Transverse colon (tissue), 4 donors: ENCODE data around the gene RASAL1. TPM values are rescaled to one million over a fixed set of nuclear protein-coding genes. Genes with fewer than 3 reads are reported as not detected.

Experiments used
- DNase-seq: peaks from one replicate; pipeline ENCODE4 v3.0.0-alpha.2; 2019
- H3K27ac ChIP-seq, 4 donors: fragments of 200-600 bp; sonication (generic); 2 replicates each; pipeline ENCODE4 v1.5.1; 2016 to 2018; ENCODE audit warnings: inconsistent platforms in 4 of 4
- H3K27me3 ChIP-seq: fragments of 200-600 bp; sonication (generic); 2 replicates; pipeline ENCODE4 v1.5.1; 2017; ENCODE audit warnings: inconsistent platforms
- H3K36me3 ChIP-seq, 4 donors: fragments of 200-600 bp; sonication (generic); 2 replicates each; pipeline ENCODE4 v1.5.1; 2017 to 2019; ENCODE audit warnings: inconsistent platforms in 4 of 4
- H3K4me1 ChIP-seq, 4 donors: fragments of 200-600 bp; sonication (generic); 2 replicates each; pipeline ENCODE4 v1.5.1; 2017 to 2020; ENCODE audit warnings: inconsistent platforms in 4 of 4
- H3K4me3 ChIP-seq, 4 donors: fragments of 200-600 bp; sonication (generic); 1 replicate in 1 of 4; 2 replicates in 3 of 4; pipeline versions ENCODE4 v1.5.1 to v1.6.1; 2017 to 2019; ENCODE audit warnings: inconsistent platforms in 4 of 4
- H3K9me3 ChIP-seq, 2 donors: fragments of 200-600 bp; sonication (generic); 2 replicates each; pipeline ENCODE4 v1.5.1; 2017 to 2019; ENCODE audit warnings: inconsistent platforms in 2 of 2
- CTCF ChIP-seq, 5 experiments: fragments of 200-600 bp in 3 of 5; fragments of 450-650 bp in 2 of 5; sonication (generic) in 3 of 5; IDR thresholded peaks; 1 replicate in 2 of 5; 2 replicates in 3 of 5; pipeline ENCODE4 v1.5.1; 2016 to 2017; ENCODE audit warnings: antibody characterized with exemption in 5 of 5, inconsistent platforms in 3 of 5, mild to moderate bottlenecking in 2 of 5, moderate library complexity in 1 of 5
- EP300 ChIP-seq: sonication (generic); formaldehyde crosslinking; IDR thresholded peaks from one replicate; pipeline ENCODE4 v1.6.1; 2017; ENCODE audit warnings: antibody characterized with exemption, low read depth
- POLR2A ChIP-seq: fragments of 450-650 bp; IDR thresholded peaks from one replicate; pipeline ENCODE4 v1.6.1; 2016; ENCODE audit warnings: antibody characterized with exemption, mild to moderate bottlenecking, moderate library complexity
- POLR2AphosphoS5 ChIP-seq, 3 donors: sonication (generic); formaldehyde crosslinking; IDR thresholded peaks; one replicate each; pipeline ENCODE4 v1.6.1; 2016; ENCODE audit warnings: antibody characterized with exemption in 3 of 3
- WGBS, 2 donors: methylation state at CpG; one replicate each; pipeline ENCODE4 v1.1.5; 2018; ENCODE audit warnings: low coverage in 1 of 2; 5-methylcytosine and 5-hydroxymethylcytosine counted together
- in situ Hi-C, 4 donors: fragments of 200-750 bp; cut with MboI; loops; one replicate each; pipeline versions ENCODE4 v1.15.0 to v1.15.1; 2017; ENCODE audit warnings: low sequenced_read_pairs in 3 of 4, low pct_ligation_motif_present in 1 of 4, low pct_unique_long_range_greater_than_20kb in 1 of 4
- intact Hi-C: fragments of 100-400 bp; cut with DNase I; formaldehyde crosslinking; loops from one replicate; pipeline ENCODE4 v1.15.1; 2023; ENCODE audit warnings: low total_unique reads
- total RNA-seq, 4 donors: library from RNA; depleted of rRNA; stranded (reverse); fragments of >200 nt; gene quantifications; one replicate each; pipeline ENCODE4 v1.1.0, GENCODE V29; 2016

The RASAL1 gene
- total RNA-seq, 4 donors from 2014 or later: 1.9 to 38.2 (median 4.9) TPM

GRCh38 chr12:113108308-113108707 lies 27.3 kb downstream of the RASAL1 start:
- 93 to 100% methylated on average over 2 to 4 of the region's 4 CpGs for WGBS, 2 donors

GRCh38 chr12:113106361-113106760 lies 29.2 kb downstream of the RASAL1 start:
- 85 to 88% methylated on average over 1 of the region's 1 CpG for WGBS, 2 donors
- Histone ChIP-seq H3K4me3 (no peak overlapping the region), H3K4me1 (peaks cover 0 to 5% (median 0%) of the 10 kb centered on the region in 4 donors), H3K9me3 (no peaks in the 10 kb centered on the region), H3K27ac (no peak overlapping the region), H3K36me3 (no peaks in the 10 kb centered on the region), H3K27me3 (peaks cover 6% of the 10 kb centered on the region)
- TF ChIP-seq EP300 (no peak), POLR2AphosphoS5 (IDR thresholded peaks at IDR 0.05) (no peak), POLR2A (no peak), CTCF (IDR thresholded peaks at IDR 0.05) (no peak)
- no peak for DNase-seq
- in situ Hi-C loops (no loop called here), intact Hi-C loops (no loop called here)

More at GRCh38 chr12:113108308-113108707, 27.3 kb downstream of the RASAL1 start:
- intact Hi-C loops: no loop called here
- no peak for TF ChIP-seq CTCF (IDR thresholded peaks at IDR 0.05)
- no peak for TF ChIP-seq POLR2AphosphoS5 (IDR thresholded peaks at IDR 0.05)
- no peak for TF ChIP-seq POLR2A
- no peak for TF ChIP-seq EP300
- peaks cover 0 to 5% (median 0%) of the 10 kb centered on the region in 4 donors for H3K4me1 ChIP-seq
- in situ Hi-C loops: no loop called here
- no peak overlapping the region for H3K4me3 ChIP-seq
- no peaks in the 10 kb centered on the region for H3K9me3 ChIP-seq
- H3K36me3 ChIP-seq: no peaks in the 10 kb centered on the region
- no peak for DNase-seq
- peaks cover 6% of the 10 kb centered on the region for H3K27me3 ChIP-seq
- no peak overlapping the region for H3K27ac ChIP-seq

GRCh38 chr12:113105606-113106271 lies 29.8 kb downstream of the RASAL1 start:
- H3K9me3 ChIP-seq: no peaks in the 10 kb centered on the region
- DNase-seq: no peak
- no peak overlapping the region for H3K27ac ChIP-seq
- H3K27me3 ChIP-seq: peaks cover 9% of the 10 kb centered on the region
- H3K4me3 ChIP-seq: no peak overlapping the region
- H3K4me1 ChIP-seq: peaks cover 0 to 5% (median 0%) of the 10 kb centered on the region in 4 donors
- TF ChIP-seq CTCF (IDR thresholded peaks at IDR 0.05): no peak
- TF ChIP-seq EP300: no peak
- no peak for TF ChIP-seq POLR2A
- TF ChIP-seq POLR2AphosphoS5 (IDR thresholded peaks at IDR 0.05): no peak
- intact Hi-C loops (no loop called here), in situ Hi-C loops (no loop called here)
- WGBS, 2 donors: 89% methylated on average over 15 of the region's 15 CpGs; no CpG with 5 or more reads in 1 of the 2 donors
- no peaks in the 10 kb centered on the region for H3K36me3 ChIP-seq

GRCh38 chr12:113104953-113105510 lies 30.5 kb downstream of the RASAL1 start:
- Histone ChIP-seq H3K4me1 (peaks cover 0 to 5% (median 0%) of the 10 kb centered on the region in 4 donors), H3K27ac (no peak overlapping the region), H3K4me3 (no peak overlapping the region), H3K27me3 (peaks cover 9% of the 10 kb centered on the region), H3K36me3 (no peaks in the 10 kb centered on the region), H3K9me3 (no peaks in the 10 kb centered on the region)
- 88 to 100% methylated on average over 1 to 13 of the region's 13 CpGs for WGBS, 2 donors
- no peak for TF ChIP-seq EP300
- no peak for TF ChIP-seq POLR2A
- no peak for TF ChIP-seq CTCF (IDR thresholded peaks at IDR 0.05)
- TF ChIP-seq POLR2AphosphoS5 (IDR thresholded peaks at IDR 0.05): no peak
- in situ Hi-C loops: no loop called here
- no peak for DNase-seq
- intact Hi-C loops: loop anchor here (5.0 kb wide), 1 partner anchor 922 kb away; no protein-coding TSS in a partner anchor
